Prostate gland (tissue), 2 donors: ENCODE data around the gene INSL4. TPM values are rescaled to one million over a fixed set of nuclear protein-coding genes. Genes with fewer than 3 reads are reported as not detected.

Experiments used
- DNase-seq: peaks from one replicate; pipeline ENCODE4 v3.0.0-alpha.2; 2019; ENCODE audit warnings: low spot score
- H3K27ac ChIP-seq, 2 donors: fragments of 200-600 bp; sonication (generic); 2 replicates each; pipeline ENCODE4 v1.5.1; 2017 to 2019
- H3K27me3 ChIP-seq: fragments of 200-600 bp; sonication (generic); replicated peaks from 2 replicates; pipeline ENCODE4 v1.5.1; 2019; ENCODE audit not compliant: insufficient read depth
- H3K36me3 ChIP-seq, 2 donors: fragments of 200-600 bp; sonication (generic); 1 replicate in 1 of 2; 2 replicates in 1 of 2; pipeline versions ENCODE4 v1.5.1 to v1.8.1; 2017 to 2019
- H3K4me1 ChIP-seq: fragments of 200-600 bp; sonication (generic); replicated peaks from 2 replicates; pipeline ENCODE4 v1.5.1; 2019
- H3K4me3 ChIP-seq, 2 donors: fragments of 200-600 bp; sonication (generic); 2 replicates each; pipeline ENCODE4 v1.5.1; 2017 to 2019
- H3K9me3 ChIP-seq: fragments of 200-600 bp; sonication (generic); 2 replicates; pipeline ENCODE4 v1.5.1; 2017
- CTCF ChIP-seq, 4 experiments: fragments of 200-600 bp in 2 of 4; fragments of 450-650 bp in 2 of 4; sonication (generic) in 2 of 4; IDR thresholded peaks; 1 replicate in 3 of 4; 2 replicates in 1 of 4; pipeline ENCODE4 v1.5.1; 2016 to 2019; ENCODE audit warnings: antibody characterized with exemption in 4 of 4, mild to moderate bottlenecking in 2 of 4, moderate library complexity in 2 of 4
- POLR2A ChIP-seq: fragments of 450-650 bp; IDR thresholded peaks from one replicate; pipeline ENCODE4 v1.6.1; 2016; ENCODE audit warnings: antibody characterized with exemption, mild to moderate bottlenecking
- POLR2AphosphoS5 ChIP-seq: sonication (generic); formaldehyde crosslinking; IDR thresholded peaks from one replicate; pipeline ENCODE4 v1.6.1; 2017; ENCODE audit warnings: antibody characterized with exemption
- WGBS: methylation state at CpG from one replicate; pipeline ENCODE4 v1.1.5; 2018; 5-methylcytosine and 5-hydroxymethylcytosine counted together
- intact Hi-C: fragments of 100-400 bp; cut with DNase I; formaldehyde crosslinking; loops from one replicate; pipeline ENCODE4 v1.14.2; 2022
- total RNA-seq, 2 donors: library from RNA; depleted of rRNA; stranded (reverse); fragments of >200 nt; gene quantifications; one replicate each; pipeline ENCODE4 v1.1.0, GENCODE V29; 2016

The INSL4 gene
- total RNA-seq, 2 donors from 2014 or later, result not detected

GRCh38 chr9:5188060-5188984 lies 42.9 kb upstream of the INSL4 start:
- H3K27me3 ChIP-seq, result no peaks in the 10 kb centered on the region
- H3K27ac ChIP-seq, result no peak overlapping the region
- TF ChIP-seq POLR2AphosphoS5 (no peak), CTCF (IDR thresholded peaks at IDR 0.05) (no peak), POLR2A (no peak)
- H3K4me3 ChIP-seq, result no peak overlapping the region
- no peaks in the 10 kb centered on the region for H3K4me1 ChIP-seq
- no peaks in the 10 kb centered on the region for H3K9me3 ChIP-seq
- 71% methylated on average over 10 of the region's 10 CpGs for WGBS
- no peak for DNase-seq
- intact Hi-C loops, result loop anchor here (5.0 kb wide), 1 partner anchor 409 kb away; no protein-coding TSS in a partner anchor
- H3K36me3 ChIP-seq, result no peaks in the 10 kb centered on the region

GRCh38 chr9:5191985-5192384 lies 39.2 kb upstream of the INSL4 start:
- H3K36me3 ChIP-seq, result no peaks in the 10 kb centered on the region
- no peak for DNase-seq
- intact Hi-C loops, result no loop called here
- no peaks in the 10 kb centered on the region for H3K9me3 ChIP-seq
- WGBS, result 91% methylated on average over 3 of the region's 3 CpGs
- no peaks in the 10 kb centered on the region for H3K4me1 ChIP-seq
- no peaks in the 10 kb centered on the region for H3K27me3 ChIP-seq
- no peak overlapping the region for H3K27ac ChIP-seq
- H3K4me3 ChIP-seq, result no peak overlapping the region
- TF ChIP-seq POLR2AphosphoS5 (no peak), POLR2A (no peak), CTCF (IDR thresholded peaks at IDR 0.05) (no peak)

DNA sequence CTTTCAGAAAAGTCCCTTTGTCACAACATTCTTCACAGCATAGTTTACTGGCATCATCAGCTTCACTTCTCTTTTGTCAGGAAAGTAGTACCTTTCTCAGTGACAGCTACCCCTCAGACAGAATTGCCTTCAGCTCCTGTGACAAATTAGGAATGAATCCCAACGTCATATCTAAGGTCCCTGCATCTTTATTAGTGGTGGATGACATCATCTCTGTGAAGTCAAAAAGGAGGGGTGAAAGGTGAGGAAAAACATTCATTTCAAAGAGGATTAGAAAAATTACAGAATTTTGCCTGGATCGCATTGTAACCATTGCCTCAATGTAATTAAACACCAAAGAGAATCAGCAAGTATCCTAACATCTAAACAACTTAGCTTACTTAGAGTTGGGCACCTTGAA lies 37.9 kb upstream of the INSL4 start:
- no peak for DNase-seq
- Histone ChIP-seq H3K9me3 (no peaks in the 10 kb centered on the region), H3K4me3 (no peak overlapping the region), H3K36me3 (no peaks in the 10 kb centered on the region), H3K27ac (no peak overlapping the region), H3K4me1 (no peaks in the 10 kb centered on the region), H3K27me3 (no peaks in the 10 kb centered on the region)
- 47% methylated on average over 2 of the region's 2 CpGs for WGBS
- no peak for TF ChIP-seq POLR2AphosphoS5
- intact Hi-C loops, result no loop called here

DNA sequence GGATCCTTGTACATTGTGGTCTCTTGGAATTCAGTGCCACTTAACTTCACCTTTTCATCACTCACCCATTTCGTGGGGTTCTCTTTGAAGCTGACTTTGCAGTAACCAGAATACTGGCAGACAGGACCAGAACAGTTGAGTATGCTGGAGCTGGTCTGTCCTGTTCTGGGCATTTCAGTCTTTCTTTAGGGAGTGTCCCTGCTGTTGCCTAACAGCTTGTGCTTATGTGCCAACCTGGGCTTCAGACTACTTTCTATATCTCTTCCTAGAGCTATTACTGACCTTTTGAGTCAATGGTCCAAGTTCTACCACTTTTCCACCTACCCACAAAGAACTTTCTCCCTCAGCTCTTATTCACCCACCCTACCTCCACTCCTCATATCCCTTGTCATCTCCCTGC lies 35.8 kb upstream of the INSL4 start:
- intact Hi-C loops, result no loop called here
- Histone ChIP-seq H3K4me1 (no peaks in the 10 kb centered on the region), H3K27ac (no peak overlapping the region), H3K27me3 (no peaks in the 10 kb centered on the region), H3K4me3 (no peak overlapping the region), H3K36me3 (no peaks in the 10 kb centered on the region), H3K9me3 (no peaks in the 10 kb centered on the region)
- WGBS, result 81% methylated on average over 1 of the region's 1 CpG
- no peak for DNase-seq
- TF ChIP-seq POLR2A (no peak), CTCF (IDR thresholded peaks at IDR 0.05) (no peak), POLR2AphosphoS5 (no peak)

DNA sequence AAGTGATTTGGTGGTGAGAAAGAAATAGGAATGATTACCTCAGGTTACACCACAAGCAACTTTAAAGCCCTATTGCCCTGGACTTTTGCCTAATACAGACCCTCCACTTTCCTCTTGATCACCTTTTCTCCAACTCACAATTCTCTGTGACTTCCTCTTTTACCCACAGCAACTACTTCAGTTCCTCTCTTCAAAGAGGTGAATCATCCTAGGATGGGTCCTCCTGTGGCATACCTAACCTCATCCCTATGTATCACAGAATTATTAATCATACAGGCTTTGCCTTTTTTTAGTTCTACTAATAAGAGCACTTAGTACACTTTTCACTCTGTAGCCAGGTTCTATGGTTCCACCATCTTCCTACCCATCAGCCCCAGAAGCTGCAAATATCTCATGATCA lies 26.1 kb upstream of the INSL4 start:
- intact Hi-C loops, result no loop called here
- H3K27me3 ChIP-seq, result no peaks in the 10 kb centered on the region
- H3K9me3 ChIP-seq, result no peaks in the 10 kb centered on the region
- no peak for DNase-seq
- no peak overlapping the region for H3K27ac ChIP-seq
- no peaks in the 10 kb centered on the region for H3K4me1 ChIP-seq
- no peak for TF ChIP-seq POLR2AphosphoS5
- TF ChIP-seq POLR2A, result no peak
- no peak for TF ChIP-seq CTCF (IDR thresholded peaks at IDR 0.05)
- H3K36me3 ChIP-seq, result no peaks in the 10 kb centered on the region
- H3K4me3 ChIP-seq, result no peak overlapping the region
